Activated CD8-positive, alpha-beta memory T cell treated with anti-CD3 and anti-CD28 coated beads, Interleukin-2, amount 50 U/mL, for 1 hour (primary cell): Measurements from ENCODE around the gene PDGFRA.

Experiments
- DNase-seq: peaks from one replicate; pipeline ENCODE4 v3.0.0-alpha.2; 2020; ENCODE audit errors: extremely low read depth

Gene PDGFRA

DNA sequence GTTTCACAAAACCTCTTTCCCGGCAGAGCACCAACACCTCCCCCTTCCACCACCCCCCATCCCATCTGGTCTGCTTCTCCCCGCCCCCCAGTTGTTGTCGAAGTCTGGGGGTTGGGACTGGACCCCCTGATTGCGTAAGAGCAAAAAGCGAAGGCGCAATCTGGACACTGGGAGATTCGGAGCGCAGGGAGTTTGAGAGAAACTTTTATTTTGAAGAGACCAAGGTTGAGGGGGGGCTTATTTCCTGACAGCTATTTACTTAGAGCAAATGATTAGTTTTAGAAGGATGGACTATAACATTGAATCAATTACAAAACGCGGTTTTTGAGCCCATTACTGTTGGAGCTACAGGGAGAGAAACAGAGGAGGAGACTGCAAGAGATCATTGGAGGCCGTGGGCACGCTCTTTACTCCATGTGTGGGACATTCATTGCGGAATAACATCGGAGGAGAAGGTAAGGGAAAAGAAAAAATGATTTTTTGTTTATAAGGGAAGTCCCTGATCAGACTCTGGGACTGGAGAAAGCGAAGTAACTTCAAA lies at the start of gene PDGFRA:
Gene PDGFRA (plus strand): TSS at position 333 of the 541 bp plus-strand sequence. CDS start 29,476 bp downstream, outside the sequence.
- DNase-seq: no peak

DNA sequence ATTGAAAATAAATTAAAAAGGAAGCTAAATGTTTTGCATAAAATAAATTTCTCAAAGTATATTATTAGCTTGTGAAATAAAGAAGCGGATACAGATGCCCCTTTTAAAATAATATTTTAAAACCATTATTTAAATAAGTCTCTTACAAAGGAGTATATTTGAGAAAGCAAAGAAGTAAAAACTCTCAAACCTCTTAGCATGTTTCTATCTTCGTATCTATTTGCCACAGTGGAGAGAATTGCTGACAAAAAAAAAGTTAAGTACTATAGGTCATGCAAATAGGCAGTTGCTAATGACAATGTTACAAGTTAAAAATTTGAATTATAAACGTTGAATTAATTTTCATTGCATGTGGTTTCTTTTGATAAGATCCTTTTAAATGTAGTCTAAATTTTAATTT lies 44.5 kb upstream of the PDGFRA start:
- DNase-seq: no peak

DNA sequence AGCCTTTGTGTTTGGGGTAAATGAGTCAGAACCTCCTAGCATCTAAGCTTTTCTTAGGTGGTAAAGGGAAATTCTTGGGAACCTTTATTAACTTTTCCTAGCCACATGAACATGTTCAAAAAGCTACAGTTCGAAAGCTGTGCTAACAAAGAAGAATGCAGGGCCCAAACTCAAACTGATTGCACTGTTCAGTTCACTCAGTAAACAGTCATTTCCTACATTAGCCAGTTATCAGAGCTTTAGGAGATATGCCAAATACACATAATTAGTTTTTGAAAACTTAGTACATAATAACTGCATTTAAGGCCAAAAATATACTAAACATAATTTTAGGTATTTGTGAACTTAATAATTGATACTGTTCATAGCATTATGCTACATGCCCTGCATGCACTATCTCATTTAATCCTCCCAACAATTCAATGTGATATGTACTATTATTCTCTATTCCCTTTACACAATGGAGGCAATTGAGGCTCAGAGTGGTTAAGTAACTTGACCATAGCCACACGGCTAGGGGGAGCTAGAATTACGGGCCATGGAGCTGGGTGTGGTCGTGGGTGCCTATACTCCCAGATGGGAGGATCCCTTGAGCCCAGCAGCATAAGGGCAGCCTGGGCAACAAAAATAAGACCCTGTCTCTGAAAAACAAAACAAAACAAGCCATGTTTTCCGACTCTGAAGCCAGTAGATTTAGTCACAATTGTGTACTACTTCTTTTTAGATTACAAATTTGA lies 43.9 kb upstream of the PDGFRA start:
- DNase-seq: no peak

DNA sequence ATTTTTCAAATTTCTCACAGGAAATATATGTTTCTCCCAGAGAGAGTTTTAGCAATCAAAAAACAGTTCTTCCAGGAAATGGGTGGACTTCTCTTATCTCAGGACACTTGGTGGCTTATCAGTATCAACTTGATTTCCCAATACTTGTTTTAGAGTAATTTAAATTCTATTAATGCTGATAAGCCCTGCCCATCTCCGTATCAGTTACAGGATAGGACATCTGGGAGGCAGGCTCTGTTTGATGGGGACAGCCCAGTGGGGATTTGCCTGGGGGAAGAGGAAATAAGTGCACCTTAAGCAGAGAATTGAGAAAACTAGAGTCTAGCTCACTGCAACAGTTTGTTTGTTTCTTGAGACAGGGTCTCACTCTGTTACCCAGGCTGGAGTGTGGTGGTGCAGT lies 43.2 kb upstream of the PDGFRA start:
- DNase-seq: no peak

DNA sequence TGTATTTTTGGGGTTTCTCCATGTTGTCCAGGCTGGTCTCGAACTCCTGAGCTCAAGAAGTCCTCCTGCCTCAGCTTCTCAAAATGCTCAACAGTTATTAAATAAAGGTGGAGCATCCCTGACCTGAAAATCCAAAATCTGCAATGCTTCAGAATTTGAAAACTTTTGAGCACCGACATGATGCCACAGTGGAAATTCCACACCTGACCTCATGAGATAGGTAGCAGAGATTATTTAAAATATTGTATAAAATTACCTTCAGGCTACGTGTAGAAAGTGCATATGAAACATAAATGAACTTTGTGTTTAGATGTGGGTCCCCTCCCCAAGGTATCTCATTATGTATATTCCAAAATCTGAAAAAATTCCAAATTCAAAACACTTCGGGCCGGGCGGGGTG lies 42.7 kb upstream of the PDGFRA start:
- DNase-seq: no peak

DNA sequence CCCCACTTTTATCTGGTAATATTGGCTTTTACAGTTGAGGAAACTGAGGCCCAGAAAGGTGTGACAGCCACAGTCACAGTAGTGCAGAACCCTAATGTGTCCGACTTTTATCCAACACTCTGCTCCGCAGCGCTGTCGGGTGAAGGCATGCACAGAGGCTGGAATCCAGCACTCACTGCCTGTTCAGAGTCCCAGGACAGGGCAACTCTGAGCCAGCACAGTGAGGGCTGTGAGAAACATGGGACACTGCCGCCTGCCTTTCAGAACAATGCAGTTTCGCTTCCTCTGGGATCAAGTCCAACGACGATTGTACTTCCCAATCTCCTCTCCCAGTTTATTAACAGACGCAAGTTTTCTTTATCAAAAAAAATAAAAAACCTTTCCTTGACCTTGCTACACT lies 41.9 kb upstream of the PDGFRA start:
- no peak for DNase-seq

DNA sequence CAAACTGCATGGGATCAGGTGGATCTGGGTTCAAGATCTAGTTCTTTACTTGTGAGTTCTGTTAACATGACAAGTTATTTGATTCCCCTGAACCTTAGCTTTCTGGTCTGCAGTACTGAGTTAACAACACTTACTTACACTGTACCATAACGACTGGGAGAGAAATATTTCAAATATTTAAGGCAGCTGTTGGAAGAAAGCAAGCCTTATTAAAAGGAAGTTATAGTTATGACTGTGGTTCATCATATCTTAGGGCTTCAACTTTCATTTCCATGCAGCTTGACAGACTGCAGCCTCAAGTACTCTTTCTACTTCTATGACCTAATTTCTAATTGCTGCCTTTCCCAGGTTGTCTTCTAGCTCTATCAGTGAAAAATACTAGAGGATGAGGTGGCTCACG lies 40.0 kb upstream of the PDGFRA start:
- DNase-seq: no peak

DNA sequence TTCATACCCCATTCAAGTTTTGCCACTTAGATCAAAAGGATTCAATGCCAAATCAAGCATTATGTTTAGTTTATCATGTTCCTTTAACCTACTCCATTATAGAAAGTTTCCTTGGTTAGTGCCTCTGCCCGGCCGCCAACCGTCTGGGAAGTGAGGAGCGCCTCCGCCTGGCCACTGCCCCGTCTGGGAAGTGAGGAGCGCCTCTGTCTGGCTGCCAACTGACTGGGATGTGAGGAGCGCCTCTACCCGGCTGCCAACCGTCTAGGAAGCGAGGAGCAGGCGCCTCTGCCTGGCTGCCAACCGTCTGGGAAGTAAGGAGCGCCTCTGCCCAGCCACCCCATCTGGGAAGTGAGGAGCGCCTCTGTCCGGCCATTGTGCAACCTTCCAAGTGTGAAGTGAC lies 36.3 kb upstream of the PDGFRA start:
- no peak for DNase-seq

DNA sequence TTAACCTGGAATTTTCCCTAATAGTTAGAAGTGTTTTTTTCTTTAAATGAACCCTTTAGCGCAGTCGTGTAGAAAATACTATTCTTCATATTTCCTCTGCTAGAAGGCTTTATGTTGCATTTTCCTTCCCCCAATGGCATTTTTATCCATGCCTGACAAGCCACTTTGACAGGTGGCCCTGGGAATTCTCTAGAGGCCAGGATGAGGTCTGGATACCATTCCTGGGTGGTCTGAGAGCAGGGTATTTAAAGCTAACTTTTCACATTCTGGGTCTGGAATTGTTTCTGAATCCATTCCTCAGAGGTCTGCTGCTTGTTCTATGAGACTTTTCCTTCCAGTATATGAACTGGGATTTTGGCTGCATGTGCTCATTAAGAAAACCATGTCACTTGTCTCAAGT lies 31.2 kb upstream of the PDGFRA start:
- no peak for DNase-seq

DNA sequence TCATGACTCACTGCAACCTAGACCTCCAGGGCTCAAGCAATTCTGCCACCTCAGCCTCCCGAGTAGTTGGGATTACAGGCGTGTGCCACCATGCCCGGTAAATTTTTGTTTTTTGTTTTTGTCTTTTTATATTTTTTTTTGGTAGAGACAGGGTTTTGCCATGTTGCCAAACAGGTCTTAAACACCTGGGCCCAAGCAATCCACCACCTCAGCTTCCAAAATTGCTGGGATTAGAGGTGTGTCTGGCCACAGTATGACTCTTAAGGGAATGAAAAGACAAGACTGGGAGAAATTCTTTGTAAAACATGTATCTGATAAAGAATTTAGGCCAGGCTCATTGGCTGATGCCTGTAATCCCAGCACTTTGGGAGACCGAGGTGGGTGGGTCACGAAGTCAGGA lies 29.2 kb upstream of the PDGFRA start:
- DNase-seq: no peak

DNA sequence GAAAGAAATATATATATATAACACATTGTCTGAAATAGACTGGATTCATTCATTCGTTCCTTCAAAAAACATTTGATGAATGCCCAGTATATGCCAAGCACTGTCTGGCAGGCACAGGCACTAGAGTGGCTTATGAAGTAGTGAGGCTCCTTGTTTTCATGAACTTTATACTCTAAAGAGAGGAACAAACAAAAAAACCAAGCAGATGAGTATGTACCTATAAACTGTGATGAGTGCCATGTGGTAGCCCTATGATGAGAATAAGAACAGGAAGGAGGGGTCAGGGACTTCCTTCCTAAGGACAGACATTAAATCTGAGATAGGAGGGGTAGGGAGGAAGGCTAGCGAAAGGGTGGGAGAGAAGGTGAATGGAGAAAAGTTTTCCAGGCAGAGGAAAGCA lies 19.5 kb upstream of the PDGFRA start:
- DNase-seq: no peak

DNA sequence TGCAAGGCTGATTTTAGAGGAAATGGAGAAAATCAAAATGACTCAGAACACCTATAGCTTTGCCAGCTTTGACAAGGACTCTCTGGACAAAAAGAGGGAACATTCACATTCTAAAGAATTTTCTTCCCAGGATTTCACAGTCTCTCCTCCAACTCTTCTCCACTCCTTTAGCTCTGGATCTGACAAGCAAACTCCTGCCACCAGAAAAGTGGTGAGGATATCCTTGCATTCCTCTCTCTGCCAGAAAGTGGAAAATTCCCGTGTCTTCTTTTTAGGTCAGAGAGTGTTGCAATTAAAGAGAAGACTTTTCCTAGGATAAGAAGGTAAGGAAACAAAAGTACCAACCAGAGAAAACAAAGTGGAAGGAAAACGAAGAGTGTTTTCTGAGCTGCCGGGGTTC lies 16.1 kb upstream of the PDGFRA start:
- DNase-seq: no peak

DNA sequence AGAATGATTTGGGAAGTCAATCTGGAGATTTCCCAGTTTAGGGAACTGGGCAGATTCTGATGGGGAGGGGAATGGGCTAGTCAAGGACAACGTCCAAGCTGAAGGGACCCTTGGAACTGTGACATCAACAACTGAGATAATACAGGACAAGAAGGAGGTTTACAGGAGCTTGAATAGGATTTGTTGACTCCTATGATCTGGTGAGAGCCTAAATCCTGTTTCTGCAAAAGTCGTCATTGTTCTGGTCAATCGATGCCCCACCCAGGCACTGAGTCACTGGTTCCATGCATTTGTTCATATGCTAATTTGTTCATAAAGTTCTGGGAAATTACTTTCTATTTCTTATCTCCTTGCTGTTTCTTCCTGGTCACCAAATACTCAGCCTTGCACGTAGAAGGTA lies 15.3 kb upstream of the PDGFRA start:
- DNase-seq: no peak

DNA sequence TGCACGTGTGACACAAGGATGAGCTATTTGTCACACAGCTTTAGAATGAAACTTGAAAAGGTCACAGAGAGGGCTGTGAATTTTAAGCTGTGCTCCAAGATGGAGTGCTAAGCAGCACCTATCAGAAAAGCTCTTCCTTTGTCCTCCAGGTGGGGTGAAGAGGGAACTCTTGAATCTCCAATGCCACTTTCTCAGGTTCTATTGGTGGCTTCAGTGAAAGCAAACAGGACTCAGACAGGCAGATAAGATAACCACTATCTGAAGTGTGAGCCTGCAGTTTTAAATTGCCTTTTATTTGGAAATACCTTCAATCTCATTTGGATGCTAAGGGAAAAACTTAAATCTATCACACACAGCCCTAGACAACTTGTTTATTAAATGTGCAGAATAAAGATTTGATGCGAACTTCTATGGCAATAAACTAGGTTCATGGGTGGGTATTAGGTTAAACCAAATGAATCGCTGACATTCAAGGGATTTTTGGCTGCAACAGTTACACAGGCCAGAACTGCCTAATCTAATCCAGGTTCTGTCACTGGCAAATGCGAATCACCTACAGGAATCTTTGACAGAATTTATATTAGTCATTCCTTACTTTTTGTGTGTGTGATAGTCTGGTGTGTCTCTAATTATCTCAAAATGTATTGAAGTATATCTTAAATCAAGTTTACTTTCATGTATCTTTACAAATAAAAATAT lies 13.6 kb upstream of the PDGFRA start:
- DNase-seq: no peak

DNA sequence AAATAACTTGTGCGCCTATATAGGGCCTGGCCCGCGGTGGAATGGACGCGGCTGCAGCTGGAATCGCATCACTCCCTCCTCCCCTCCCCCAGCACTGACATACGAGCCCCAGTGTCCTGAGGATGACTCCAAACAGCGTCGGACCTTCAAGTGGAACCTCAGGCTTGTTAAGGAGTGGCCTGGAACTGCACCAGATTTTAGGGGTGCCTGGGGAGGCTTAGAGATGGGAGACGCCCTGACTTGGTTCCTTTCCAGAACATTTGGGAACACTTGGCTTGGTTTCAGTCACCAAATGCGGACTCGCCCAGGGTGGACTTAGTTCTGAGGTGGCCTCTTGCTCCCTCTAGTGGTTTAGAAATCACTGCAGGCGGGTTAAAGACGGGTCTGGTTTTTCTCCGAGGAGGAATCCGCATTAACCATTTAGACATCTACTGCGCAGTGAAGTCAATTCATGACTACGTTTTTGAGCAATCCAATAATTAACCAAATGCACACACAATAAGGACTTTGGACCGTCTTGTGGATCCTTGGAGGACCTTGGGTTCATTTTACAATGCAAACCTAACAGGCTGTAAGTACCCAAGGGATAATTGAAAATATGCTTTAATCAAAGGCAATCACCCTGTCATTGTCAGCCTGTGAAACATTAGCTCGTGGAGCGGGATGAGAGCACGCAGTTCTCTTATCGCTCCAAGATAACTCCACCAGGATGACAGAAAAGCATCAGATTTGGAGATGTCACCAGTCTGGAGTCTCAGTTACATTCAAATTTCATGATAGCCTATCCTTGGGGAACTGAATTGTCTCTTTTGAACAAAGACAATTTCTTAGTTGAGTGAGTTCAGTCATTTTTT lies 11.2 kb upstream of the PDGFRA start:
- DNase-seq: no peak

DNA sequence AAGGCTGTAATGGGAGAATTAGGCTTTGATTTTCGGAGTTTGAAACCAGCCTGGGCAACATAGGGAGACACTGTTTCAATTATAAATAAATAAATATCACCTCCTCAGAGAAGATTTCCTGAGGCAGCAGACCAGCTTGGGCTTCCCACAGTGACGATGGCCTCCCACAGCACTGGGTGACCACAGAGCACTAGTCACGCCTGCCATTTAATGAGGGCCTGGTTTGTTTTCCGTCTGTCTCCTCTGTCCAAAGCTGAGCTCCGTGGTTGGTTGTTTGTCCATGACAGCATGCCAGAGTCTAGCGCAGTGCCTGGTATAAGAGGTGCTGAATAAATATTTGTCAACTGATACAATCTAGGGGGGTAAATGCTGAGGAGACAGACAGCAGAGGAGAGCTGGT lies 10.4 kb upstream of the PDGFRA start:
- no peak for DNase-seq

DNA sequence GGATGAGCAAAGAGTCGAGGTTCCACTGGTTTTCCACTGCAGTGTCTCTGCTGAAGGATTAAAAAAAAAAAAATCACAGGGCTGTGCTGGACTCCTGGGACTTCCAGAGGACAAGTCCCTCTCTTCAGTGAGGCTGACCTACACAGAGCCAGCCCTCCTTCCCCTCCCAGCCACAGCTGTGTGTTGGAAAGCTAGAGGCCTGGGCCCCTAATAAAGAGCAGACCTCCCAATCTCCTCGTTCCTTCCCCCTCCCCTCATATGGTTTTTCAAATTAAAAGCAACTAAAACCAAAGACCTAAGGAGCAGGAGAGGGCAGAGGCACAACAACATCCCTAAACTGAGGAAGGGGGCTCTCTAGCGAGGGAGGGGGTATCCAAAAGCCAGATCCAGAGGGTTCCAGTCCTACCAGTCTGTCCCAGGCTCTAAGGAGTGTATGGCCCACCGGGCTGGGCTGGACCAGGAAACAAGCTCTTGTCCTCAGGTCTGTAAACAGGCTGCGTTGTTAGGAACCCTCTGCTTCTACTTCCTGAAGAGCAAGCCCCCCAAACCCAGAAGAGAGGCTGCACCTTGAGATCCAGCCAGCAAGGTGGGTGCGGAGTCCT lies 4.0 kb upstream of the PDGFRA start:
- no peak for DNase-seq

DNA sequence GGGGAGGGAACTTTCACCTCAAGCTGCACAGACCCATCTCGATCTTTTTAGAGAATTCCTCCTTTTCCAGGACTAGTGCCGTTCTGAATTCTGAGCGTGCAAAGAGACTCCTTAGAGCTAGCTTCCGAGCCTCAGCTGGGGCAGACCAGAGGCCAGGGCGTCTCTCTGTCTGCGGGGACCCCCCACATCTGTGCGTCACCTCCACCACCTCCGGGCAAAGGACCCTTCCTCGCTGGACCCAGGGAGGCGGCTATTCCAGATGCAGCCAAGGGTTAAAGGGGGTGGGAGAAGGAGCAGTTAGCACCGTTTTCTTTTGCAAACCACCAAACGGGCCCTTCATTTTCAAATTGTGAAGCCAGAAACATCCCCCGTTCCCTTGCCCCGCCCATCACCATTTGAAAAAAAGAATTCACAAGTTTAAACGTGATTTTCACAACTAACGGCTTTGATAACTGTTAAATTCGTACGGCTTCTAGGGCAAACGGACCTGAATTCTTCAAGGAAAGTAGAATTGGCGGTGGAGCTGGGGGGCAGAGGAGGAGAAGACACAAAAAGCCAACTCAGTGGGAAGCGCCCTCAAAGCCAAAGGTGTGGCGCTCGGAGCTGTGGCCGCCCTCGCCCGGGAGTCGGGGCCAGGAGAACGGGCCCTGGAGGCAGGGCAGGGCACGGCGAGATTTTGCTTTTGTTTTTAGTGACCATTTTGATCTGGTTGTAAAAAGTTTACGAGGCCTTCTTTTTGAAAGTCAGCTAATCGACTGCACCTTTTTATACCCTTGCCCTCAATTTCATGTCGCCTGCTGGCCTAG lies 3.3 kb upstream of the PDGFRA start:
- DNase-seq: no peak

DNA sequence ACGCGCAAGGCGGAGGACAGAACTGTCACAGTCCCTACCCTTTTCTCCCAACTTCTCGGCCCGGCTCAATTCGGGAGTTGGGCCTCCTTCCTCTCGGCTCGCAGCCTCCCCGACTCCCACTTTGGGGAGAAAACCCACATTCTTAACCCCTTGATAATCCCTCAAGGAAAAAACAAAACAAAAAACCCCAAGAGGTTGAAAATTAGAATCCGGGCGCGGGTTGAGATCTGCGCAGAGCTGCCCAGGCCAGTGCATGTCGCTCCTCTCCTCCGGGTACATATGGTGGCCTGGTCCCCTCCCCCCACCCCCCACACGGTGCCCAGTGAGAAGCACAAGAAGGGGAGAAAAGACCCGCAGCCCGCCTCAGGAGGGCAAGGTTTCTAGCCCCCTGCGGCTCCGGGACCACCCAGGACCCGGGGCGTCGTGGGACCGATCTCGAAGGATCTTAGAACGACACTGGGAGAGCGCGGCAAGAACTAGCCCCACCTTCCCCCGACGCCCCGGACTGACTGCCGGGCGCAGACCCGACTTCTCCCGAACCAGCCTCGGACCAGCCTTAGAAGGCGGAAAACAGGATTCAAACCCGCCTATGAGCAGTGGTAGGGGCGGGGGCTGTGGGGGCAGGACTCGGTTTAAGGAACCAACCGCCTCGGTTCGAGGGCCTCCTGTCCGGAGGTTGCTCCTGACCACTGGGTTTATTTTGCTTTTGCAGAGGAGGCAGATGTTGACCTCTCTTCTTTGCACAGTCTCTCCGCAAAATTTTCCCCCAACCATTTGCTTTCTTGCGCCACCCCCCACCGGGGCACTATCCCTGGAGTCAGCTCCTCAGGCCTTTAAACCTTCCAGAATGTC lies 2.5 kb upstream of the PDGFRA start:
- DNase-seq: no peak
